MM.1S (cell line): ENCODE results near the gene ARHGEF7.

Source experiments
- DNase-seq: peaks from one replicate; pipeline ENCODE4 v3.0.0-alpha.2; 2015
- H2AFZ ChIP-seq: fragments of 300-600 bp; sonication (generic); 2 replicates; pipeline ENCODE4 v1.6.0; 2016; ENCODE audit warnings: antibody characterized with exemption, low read length
- H3F3A ChIP-seq: fragments of 300-600 bp; sonication (generic); 2 replicates; pipeline ENCODE4 v1.6.1; 2016; ENCODE audit warnings: mild to moderate bottlenecking, antibody characterized with exemption, low read length, moderate library complexity, mixed read lengths; ENCODE audit not compliant: insufficient read depth
- H3K27ac ChIP-seq: fragments of 300-600 bp; sonication (generic); 2 replicates; pipeline ENCODE4 v1.5.1; 2016; ENCODE audit warnings: mild to moderate bottlenecking, low read length
- H3K27me3 ChIP-seq: fragments of 300-600 bp; sonication (generic); replicated peaks from 2 replicates; pipeline ENCODE4 v1.6.0; 2016; ENCODE audit warnings: low read length; ENCODE audit not compliant: insufficient read depth
- H3K36me3 ChIP-seq: fragments of 300-600 bp; sonication (generic); replicated peaks from 2 replicates; pipeline ENCODE4 v1.6.1; 2016; ENCODE audit warnings: mild to moderate bottlenecking, low read length, mixed read lengths; ENCODE audit not compliant: insufficient read depth
- H3K4me1 ChIP-seq: fragments of 300-600 bp; sonication (generic); 2 replicates; pipeline ENCODE4 v1.6.1; 2016; ENCODE audit warnings: low read length, mixed read lengths
- H3K4me2 ChIP-seq: fragments of 300-600 bp; sonication (generic); 2 replicates; pipeline ENCODE4 v1.6.0; 2016; ENCODE audit warnings: low read depth, low read length
- H3K4me3 ChIP-seq: fragments of 300-600 bp; sonication (generic); 2 replicates; pipeline ENCODE4 v1.5.1; 2016; ENCODE audit warnings: low read length, mixed read lengths
- H3K79me2 ChIP-seq: fragments of 300-600 bp; sonication (generic); 2 replicates; pipeline ENCODE4 v1.6.1; 2016; ENCODE audit warnings: mixed run types, low read length, mixed read lengths
- H3K9ac ChIP-seq: fragments of 300-600 bp; sonication (generic); 2 replicates; pipeline ENCODE4 v1.6.1; 2016; ENCODE audit warnings: low read length, mixed read lengths
- H3K9me2 ChIP-seq: fragments of 300-600 bp; sonication (generic); replicated peaks from 2 replicates; pipeline ENCODE4 v1.6.1; 2016; ENCODE audit warnings: mild to moderate bottlenecking, low read length, mixed read lengths; ENCODE audit not compliant: insufficient read depth
- H3K9me3 ChIP-seq: fragments of 300-600 bp; sonication (generic); replicated peaks from 2 replicates; pipeline ENCODE4 v1.6.1; 2016; ENCODE audit warnings: mild to moderate bottlenecking, low read length, mixed read lengths; ENCODE audit not compliant: insufficient read depth
- H4K20me1 ChIP-seq: fragments of 300-600 bp; sonication (generic); 2 replicates; pipeline ENCODE4 v1.6.1; 2016; ENCODE audit warnings: mild to moderate bottlenecking, low read length, moderate library complexity, mixed read lengths; ENCODE audit not compliant: insufficient read depth
- CTCF ChIP-seq: fragments of 300-600 bp; sonication (generic); IDR thresholded peaks from 2 replicates; pipeline ENCODE4 v1.5.1; 2016; ENCODE audit warnings: antibody characterized with exemption, low read length, mixed read lengths
- EZH2 ChIP-seq: fragments of 300-600 bp; sonication (generic); optimal IDR thresholded peaks from 2 replicates; pipeline ENCODE3; 2017; ENCODE audit warnings: low read depth, mild to moderate bottlenecking, antibody characterized with exemption, low read length, mixed read lengths
- EZH2phosphoT487 ChIP-seq: fragments of 300-600 bp; sonication (generic); IDR thresholded peaks from 2 replicates; pipeline ENCODE4 v1.6.1; 2018; ENCODE audit warnings: antibody characterized with exemption, low read length

The ARHGEF7 gene

GRCh38 chr13:111219280-111219679, 104.2 kb downstream of the ARHGEF7 start:
- no peak overlapping the region for H3K4me3 ChIP-seq
- DNase-seq: no peak
- no peaks in the 10 kb centered on the region for H3K36me3 ChIP-seq
- no peaks in the 10 kb centered on the region for H3K27me3 ChIP-seq
- no peaks in the 10 kb centered on the region for H3K9me3 ChIP-seq
- no peak overlapping the region for H2AFZ ChIP-seq
- no peaks in the 10 kb centered on the region for H3F3A ChIP-seq
- TF ChIP-seq EZH2phosphoT487: no peak
- TF ChIP-seq CTCF: no peak
- no peak for TF ChIP-seq EZH2
- H4K20me1 ChIP-seq: 0 out of 2 replicates have a peak, but pooled peaks cover 5% of the 10 kb centered on the region
- H3K79me2 ChIP-seq: peaks cover 62% of the 10 kb centered on the region
- H3K27ac ChIP-seq: no peak overlapping the region
- H3K4me2 ChIP-seq: no peak overlapping the region
- H3K9me2 ChIP-seq: no peaks in the 10 kb centered on the region
- H3K9ac ChIP-seq: no peak overlapping the region
- H3K4me1 ChIP-seq: no peaks in the 10 kb centered on the region

GRCh38 chr13:111219950-111220349, 104.8 kb downstream of the ARHGEF7 start:
- Histone ChIP-seq H3F3A (no peaks in the 10 kb centered on the region), H3K4me2 (no peak overlapping the region), H3K27ac (no peak overlapping the region), H4K20me1 (0 out of 2 replicates have a peak, but pooled peaks cover 8% of the 10 kb centered on the region), H3K27me3 (no peaks in the 10 kb centered on the region), H3K9me2 (no peaks in the 10 kb centered on the region), H2AFZ (no peak overlapping the region), H3K4me1 (no peaks in the 10 kb centered on the region), H3K36me3 (no peaks in the 10 kb centered on the region), H3K4me3 (no peak overlapping the region), H3K79me2 (peaks cover 64% of the 10 kb centered on the region), H3K9ac (no peak overlapping the region), H3K9me3 (no peaks in the 10 kb centered on the region)
- no peak for TF ChIP-seq CTCF
- no peak for TF ChIP-seq EZH2
- DNase-seq: no peak

GRCh38 chr13:111225166-111225565, 110.1 kb downstream of the ARHGEF7 start:
- Histone ChIP-seq H3K4me3 (no peak overlapping the region), H3K27me3 (no peaks in the 10 kb centered on the region), H3K4me2 (no peak overlapping the region), H3K27ac (no peak overlapping the region), H3K4me1 (no peaks in the 10 kb centered on the region), H3K9me3 (no peaks in the 10 kb centered on the region), H3F3A (no peaks in the 10 kb centered on the region), H3K79me2 (peaks cover 42% of the 10 kb centered on the region), H3K9ac (no peak overlapping the region), H3K36me3 (no peaks in the 10 kb centered on the region), H4K20me1 (0 out of 2 replicates have a peak, but pooled peaks cover 3% of the 10 kb centered on the region), H2AFZ (no peak overlapping the region), H3K9me2 (no peaks in the 10 kb centered on the region)
- no peak for TF ChIP-seq CTCF
- no peak for TF ChIP-seq EZH2phosphoT487
- TF ChIP-seq EZH2: no peak
- no peak for DNase-seq
